Measurements from ENCODE around the gene CCDC149. TPM values are rescaled to one million over a fixed set of nuclear protein-coding genes. Genes with fewer than 3 reads are reported as not detected.

Gene CCDC149
- total and polyA plus RNA-seq, 9 of the 15 experiments (the other 6 are each of a cell fraction or from before 2014, with no cell fraction given), result 0.04 to 0.18 TPM; not detected in 7

DNA sequence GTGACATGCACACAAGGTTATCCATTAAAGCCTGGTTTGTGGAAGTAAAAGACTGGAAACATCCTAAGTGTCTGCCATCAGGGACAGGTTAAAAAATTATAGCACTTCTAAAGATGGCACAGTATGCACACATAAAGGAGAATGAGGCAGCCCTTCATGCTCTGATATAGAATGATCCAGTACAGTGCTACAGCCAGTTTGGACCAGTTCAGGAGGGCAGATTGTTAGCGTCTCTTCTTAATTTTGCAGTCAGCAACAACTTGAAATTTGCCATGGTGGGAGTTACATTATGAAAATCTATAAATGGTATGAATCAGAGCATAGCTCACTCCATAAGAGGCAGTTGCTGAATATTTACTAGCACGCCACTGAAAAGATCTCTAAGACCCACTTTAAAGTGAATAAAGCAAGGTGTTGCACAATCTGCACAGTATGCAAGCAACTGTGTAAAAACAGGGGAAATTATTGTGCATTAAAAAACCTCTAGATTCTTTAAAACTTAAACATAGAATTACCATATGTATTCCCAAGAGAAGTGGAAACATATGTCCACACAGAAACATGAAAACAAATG, 137.7 kb downstream of the CCDC149 start:
- intact Hi-C loops (cut with micrococcal nuclease) (no loop called here), in situ Hi-C loops (cut with MboI) (no loop called here)
- H3K79me2 ChIP-seq (ENCODE audit: control insufficient read depth, insufficient read depth, low read length), result no peaks in the 10 kb centered on the region
- WGBS (ENCODE audit: insufficient coverage, low coverage, missing lambda C conversion rate), result 3% methylated on average over 2 of the region's 2 CpGs
- no peaks in the 10 kb centered on the region for H3K9me1 ChIP-seq (ENCODE audit: control insufficient read depth, insufficient read depth, low read length)
- FAIRE-seq (no peak), DNase-seq (ENCODE audit: extremely low read depth in 1 of 4, low spot score in 3 of 4) (no peak), ATAC-seq (no peak)
- H3K27me3 ChIP-seq (ENCODE audit: control insufficient read depth in 2 of 2, insufficient read depth in 2 of 2, low read length in 2 of 2), result no peaks in the 10 kb centered on the region; a peak in 1 of 5 replicates
- H4K20me1 ChIP-seq (replicated peaks; ENCODE audit: control insufficient read depth, insufficient read depth, low read length), result no peaks in the 10 kb centered on the region
- CTCF ChIA-PET (ENCODE audit: low intra/inter-chr PET ratio), result no interaction called here
- no peak overlapping the region for H3K9ac ChIP-seq (ENCODE audit: insufficient read depth in 1 of 2, low read depth in 2 of 2, low read length in 2 of 2)
- H3K9me3 ChIP-seq (replicated peaks; ENCODE audit: control insufficient read depth, insufficient read depth, low read depth, low read length), result no peaks in the 10 kb centered on the region
- no peak overlapping the region for H3K27ac ChIP-seq (ENCODE audit: extremely low read depth, low read depth, low read length)
- POLR2A ChIA-PET, result interaction anchor here (0.6 kb wide), 1 partner anchor 76 kb away, joined by 3 read pairs; no protein-coding TSS in a partner anchor
- no peak overlapping the region for H3K4me3 ChIP-seq
- H2AFZ ChIP-seq (ENCODE audit: low read depth, low read length), result no peak overlapping the region
- no TSS peak for BruUV-seq (replicated peaks)
- no peaks in the 10 kb centered on the region for H3K4me1 ChIP-seq (replicated peaks in 1 of 2; ENCODE audit: control insufficient read depth in 2 of 2, insufficient read depth in 2 of 2, low read length in 2 of 2)
- TF ChIP-seq PHB2 (IDR thresholded peaks at IDR 0.05; ENCODE audit: low read depth) (no peak), ZNF717 (CRISPR knock-in tag; IDR thresholded peaks at IDR 0.05) (no peak), ETS2 (tag; IDR thresholded peaks at IDR 0.05; ENCODE audit: borderline replicate concordance, poor library complexity, severe bottlenecking) (no peak), PRPF4 (IDR thresholded peaks at IDR 0.05; ENCODE audit: insufficient read depth, low read depth, low read length, poor library complexity, severe bottlenecking) (no peak), SP2 (IDR thresholded peaks at IDR 0.05; ENCODE audit: extremely low read depth, low read depth, low read length, poor library complexity, severe bottlenecking) (no peak), PHF8 (IDR thresholded peaks at IDR 0.05; ENCODE audit: borderline replicate concordance, low read length) (no peak), KAT7 (CRISPR knock-in tag; IDR thresholded peaks at IDR 0.05; ENCODE audit: borderline replicate concordance) (no peak)
- TF ChIP-seq, protein P1, sequence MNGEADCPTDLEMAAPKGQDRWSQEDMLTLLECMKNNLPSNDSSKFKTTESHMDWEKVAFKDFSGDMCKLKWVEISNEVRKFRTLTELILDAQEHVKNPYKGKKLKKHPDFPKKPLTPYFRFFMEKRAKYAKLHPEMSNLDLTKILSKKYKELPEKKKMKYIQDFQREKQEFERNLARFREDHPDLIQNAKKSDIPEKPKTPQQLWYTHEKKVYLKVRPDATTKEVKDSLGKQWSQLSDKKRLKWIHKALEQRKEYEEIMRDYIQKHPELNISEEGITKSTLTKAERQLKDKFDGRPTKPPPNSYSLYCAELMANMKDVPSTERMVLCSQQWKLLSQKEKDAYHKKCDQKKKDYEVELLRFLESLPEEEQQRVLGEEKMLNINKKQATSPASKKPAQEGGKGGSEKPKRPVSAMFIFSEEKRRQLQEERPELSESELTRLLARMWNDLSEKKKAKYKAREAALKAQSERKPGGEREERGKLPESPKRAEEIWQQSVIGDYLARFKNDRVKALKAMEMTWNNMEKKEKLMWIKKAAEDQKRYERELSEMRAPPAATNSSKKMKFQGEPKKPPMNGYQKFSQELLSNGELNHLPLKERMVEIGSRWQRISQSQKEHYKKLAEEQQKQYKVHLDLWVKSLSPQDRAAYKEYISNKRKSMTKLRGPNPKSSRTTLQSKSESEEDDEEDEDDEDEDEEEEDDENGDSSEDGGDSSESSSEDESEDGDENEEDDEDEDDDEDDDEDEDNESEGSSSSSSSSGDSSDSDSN (IDR thresholded peaks at IDR 0.05; ENCODE audit: borderline replicate concordance in 1 of 2, low read depth in 2 of 2, low read length in 2 of 2), result no peak
- TF ChIP-seq, protein P2, sequence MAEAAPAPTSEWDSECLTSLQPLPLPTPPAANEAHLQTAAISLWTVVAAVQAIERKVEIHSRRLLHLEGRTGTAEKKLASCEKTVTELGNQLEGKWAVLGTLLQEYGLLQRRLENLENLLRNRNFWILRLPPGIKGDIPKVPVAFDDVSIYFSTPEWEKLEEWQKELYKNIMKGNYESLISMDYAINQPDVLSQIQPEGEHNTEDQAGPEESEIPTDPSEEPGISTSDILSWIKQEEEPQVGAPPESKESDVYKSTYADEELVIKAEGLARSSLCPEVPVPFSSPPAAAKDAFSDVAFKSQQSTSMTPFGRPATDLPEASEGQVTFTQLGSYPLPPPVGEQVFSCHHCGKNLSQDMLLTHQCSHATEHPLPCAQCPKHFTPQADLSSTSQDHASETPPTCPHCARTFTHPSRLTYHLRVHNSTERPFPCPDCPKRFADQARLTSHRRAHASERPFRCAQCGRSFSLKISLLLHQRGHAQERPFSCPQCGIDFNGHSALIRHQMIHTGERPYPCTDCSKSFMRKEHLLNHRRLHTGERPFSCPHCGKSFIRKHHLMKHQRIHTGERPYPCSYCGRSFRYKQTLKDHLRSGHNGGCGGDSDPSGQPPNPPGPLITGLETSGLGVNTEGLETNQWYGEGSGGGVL (CRISPR knock-in tag; IDR thresholded peaks at IDR 0.05), result no peak
- no peak overlapping the region for H3K4me2 ChIP-seq (ENCODE audit: insufficient read depth, low read length)
- no peaks in the 10 kb centered on the region for H3K36me3 ChIP-seq (ENCODE audit: control insufficient read depth, insufficient read depth, low read length)
